Medulla oblongata (tissue), 1 donor: ENCODE data around the gene UTP25.

Source experiments
- DNase-seq: peaks from one replicate; pipeline ENCODE4 v3.0.0-alpha.2; 2015; ENCODE audit errors: extremely low spot score

The UTP25 gene

DNA sequence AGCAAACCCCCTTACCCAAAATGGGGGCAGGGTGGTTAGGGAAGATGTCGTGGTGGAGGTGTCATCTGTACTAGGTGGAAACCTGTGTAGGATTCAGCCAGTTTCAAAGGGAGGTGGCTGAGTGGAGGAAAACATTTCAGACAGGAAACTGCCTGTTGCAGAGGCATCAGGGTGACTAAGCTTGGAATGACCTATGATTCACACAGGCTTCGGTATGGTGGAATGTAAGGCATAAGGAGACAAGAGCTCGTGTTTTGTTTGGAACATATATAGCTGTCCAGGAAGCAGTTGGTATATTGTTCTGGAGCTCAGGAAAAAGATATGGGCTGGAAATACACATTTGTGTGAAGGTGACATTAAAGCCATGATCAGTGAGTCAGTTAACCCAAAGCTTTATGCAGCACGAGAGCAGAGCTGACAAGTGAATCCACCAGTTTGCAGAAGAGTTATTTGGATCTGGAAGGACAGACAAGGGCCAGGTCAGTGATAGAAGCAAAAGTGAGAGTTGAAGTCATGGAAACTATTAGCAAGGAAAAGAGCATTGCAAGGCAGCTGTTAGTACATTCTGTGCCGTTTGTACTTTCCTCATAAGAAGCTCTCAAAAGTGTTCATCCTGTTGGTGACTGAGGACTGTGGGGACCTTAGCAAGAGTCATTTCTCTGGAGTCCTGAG lies 12.2 kb downstream of the UTP25 start:
- no peak for DNase-seq

DNA sequence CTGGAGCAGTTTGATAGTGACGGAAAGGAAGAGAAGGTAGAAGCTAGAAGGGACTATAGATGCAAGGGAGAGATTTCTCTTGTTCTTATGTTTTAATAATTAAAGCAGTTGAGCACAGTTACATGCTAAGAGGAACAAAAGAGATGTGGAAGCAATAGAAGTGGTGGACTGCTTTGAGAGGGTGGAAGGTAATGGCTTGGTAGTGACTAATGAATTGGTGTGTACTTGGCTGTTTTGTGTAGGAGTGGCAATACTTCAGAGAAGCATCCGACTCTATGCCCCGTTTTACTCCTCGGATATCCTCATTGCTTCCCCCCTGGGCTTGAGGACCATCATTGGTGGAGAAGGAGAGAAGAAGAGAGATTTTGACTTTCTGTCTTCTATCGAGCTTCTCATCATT lies 12.8 kb downstream of the UTP25 start:
- no peak for DNase-seq

DNA sequence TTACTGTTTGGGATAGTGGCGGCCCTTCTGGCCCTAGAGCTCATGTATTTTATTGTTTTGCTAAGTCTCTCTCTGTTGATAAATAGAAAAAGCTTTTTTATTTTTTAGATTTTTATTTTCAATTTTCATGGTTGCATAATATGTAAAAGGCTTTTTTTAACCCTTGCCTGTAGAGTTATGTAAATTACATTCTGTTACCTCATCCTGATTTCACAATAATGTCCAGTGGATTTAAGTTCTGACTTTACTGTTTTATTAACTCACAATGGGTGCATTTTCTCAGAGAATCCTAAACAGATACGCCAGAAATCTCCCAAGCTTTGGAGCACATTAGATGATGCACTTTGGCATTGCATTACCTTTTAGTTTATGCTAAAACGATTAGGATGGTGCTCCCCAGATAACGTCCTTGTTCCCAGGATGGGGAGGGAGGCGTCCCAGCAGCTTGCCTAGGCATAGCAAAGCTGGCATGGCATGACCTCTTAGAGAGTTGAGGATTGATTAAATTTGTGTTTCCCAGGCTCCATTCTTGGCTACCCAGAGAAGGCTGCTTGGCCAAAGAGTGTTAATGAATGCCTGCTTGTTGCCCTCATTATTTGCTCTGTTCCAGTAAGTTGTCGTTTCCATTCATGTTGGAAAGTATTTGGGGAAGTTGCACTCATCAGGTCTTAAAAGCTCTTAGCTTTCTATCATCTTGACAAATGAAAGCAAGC lies 17.1 kb downstream of the UTP25 start:
- no peak for DNase-seq

GRCh38 chr1:209845408-209845725 lies 17.6 kb downstream of the UTP25 start:
- peak; percentile 68 for DNase-seq

- DNase-seq: no peak
Measured at GRCh38 chr1:209849388-209849787, 21.6 kb downstream of the UTP25 start.

DNA sequence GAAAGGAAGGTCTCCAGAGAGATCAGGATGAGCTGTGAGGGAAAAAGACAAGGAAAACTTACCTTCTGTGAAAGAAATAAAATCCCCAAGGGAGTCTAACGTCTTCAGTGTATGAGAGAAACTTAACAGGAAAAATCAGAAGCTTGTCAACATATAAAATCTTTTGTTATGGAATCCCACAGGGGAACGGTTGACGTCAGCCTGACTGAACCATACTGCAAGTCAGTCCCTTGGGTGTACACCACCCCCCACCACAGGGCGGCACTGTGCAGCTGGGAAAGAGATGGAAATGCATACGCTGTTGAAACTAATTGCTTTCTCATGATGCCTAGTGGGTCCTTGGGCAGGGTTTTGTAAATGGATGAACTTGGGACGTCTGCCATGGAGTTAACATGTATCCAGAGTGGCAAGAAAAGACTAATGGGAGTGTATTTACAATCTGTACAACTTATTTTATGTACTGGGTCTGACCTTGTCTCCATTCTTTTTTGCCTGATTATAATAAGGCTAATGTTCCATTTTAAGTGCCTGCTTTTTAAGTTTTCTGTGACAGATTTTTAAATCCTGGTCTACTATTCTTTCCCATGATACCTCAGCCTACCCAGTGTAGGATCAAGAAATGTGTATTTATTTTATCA lies 22.7 kb downstream of the UTP25 start:
- DNase-seq: peak; percentile 71

- no peak for DNase-seq
Measured at GRCh38 chr1:209853676-209854075, 25.9 kb downstream of the UTP25 start.

- no peak for DNase-seq
Measured at GRCh38 chr1:209854196-209854595, 26.4 kb downstream of the UTP25 start.

GRCh38 chr1:209855006-209855405 lies 27.2 kb downstream of the UTP25 start:
- DNase-seq: peak; percentile 40

GRCh38 chr1:209855623-209856022 lies 27.9 kb downstream of the UTP25 start:
- no peak for DNase-seq

DNA sequence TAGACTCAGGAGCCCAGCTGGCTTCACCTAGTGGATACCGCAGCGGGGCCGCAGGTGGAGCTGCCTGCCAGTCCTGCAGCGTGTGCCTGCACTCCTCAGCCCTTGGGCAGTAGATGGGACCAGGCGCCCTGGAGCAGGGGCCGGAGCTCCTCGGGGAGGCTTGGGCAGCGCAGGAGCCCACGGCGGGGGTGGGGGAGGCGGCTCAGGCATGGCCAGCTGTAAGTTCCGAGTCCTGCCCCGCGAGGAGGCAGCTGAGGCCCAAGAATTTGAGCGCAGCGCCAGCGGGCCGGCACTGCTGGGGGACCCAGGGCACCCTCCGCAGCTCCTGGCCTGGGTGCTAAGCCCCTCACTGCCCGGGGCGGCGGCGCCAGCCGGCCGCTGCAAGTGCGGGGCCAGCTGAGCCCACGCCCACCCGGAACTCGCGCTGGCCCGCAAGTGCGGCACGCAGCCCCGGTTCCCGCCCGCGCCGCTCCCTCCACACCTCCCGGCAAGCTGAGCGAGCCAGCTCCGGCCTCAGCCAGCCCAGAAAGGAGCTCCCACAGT lies 30.9 kb downstream of the UTP25 start:
- DNase-seq: no peak

- peak; percentile 94 for DNase-seq
Measured at GRCh38 chr1:209860293-209860881, 32.6 kb downstream of the UTP25 start.

- DNase-seq: no peak
Measured at GRCh38 chr1:209861242-209861641, 33.5 kb downstream of the UTP25 start.

DNA sequence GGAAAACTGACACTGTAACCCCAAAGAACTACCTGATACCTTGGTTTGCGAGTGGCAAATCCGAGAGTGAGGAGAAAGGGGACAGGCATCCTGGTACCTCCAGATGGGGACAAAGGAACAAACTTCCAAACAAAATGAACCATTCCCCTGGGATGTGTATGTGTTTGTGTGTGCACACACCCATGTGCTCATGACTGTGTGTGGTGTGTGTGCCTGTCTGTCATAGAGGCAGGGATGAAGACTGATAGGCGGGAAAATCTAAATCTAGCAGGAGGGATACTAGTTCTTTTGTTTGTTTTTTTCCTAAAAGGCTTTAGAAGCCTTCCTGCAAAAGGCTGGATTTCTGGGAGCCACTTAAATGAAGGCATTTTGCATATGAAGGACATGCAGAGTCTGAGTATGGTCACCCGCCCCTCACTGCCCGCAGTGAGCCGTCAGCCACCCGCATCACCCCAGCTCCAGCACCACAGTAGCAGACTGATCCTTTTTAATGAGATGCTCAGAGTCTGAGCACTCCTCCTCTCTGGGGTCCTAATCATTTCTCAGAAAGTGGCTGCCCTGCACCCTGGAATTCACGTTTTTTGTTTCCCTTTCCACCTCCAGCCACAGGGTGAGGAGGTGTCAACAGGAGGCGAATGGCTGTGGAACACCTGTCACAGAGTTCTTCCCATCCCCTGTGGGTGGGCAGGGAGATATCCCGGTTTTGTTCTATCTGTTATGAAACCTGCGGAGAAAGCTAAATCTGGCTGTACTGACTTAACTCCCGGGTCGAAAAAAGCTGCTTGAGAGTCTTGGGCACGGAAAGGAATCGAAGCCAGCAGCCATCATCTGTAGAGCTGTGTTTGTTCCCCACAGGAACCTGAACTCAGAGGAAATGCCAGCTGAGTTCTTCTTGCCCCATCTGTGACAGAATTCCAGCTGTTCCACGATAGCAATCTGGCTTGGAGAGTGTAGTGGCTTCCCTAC lies 34.9 kb downstream of the UTP25 start:
- no peak for DNase-seq

DNA sequence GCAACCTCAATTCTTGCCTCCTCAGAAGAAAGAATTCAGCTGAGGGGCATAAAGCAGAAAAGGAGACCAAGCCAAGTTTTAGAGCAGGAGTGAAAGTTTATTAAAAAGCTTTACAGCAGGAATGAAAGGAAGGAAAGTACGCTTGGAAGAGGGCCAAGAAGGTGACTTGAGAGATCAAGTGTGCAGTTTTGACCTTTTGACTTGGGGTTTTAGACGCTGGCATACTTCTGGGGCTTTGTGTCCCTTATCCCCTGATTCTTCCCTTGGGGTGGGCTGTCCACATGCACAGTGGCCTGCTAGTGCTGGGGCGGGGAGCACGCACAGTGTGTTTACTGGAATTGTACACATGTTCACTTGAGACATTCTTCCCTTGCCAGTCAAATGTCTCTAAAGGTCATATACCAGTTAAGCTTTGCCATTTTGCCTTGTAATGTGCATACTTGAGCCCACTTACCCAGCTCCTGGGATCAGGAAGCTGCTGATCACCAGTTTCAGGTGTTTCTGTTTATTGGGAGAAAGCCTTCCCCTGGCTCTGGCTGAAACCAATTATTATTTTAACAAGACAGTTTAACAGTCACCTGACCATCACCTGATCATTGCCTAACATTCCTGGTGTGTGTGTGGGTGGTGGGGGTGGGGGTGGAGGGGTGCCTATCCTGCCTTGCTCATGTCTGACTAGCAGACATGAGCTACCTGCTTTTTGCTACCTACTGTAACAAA lies 36.2 kb downstream of the UTP25 start:
- no peak for DNase-seq

DNA sequence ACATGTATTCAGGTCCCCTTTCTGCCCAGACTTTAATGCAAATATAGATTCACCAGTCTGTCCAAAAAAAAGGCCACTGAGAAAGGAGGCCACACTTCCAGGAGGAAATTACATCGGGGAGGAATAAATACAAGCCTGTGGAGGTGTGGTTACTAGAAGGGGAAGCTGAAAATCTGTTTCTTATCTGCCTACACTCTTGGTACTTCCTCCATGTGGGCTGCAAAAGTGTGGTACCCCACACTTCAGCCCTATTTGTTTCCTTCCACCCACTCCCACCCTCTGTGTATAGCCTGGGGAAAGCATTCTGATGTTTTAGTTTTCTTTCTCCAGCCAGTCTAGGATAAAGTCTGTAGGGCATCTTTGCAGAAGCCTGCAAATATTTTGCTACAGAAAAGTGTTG lies 38.4 kb downstream of the UTP25 start:
- no peak for DNase-seq

DNA sequence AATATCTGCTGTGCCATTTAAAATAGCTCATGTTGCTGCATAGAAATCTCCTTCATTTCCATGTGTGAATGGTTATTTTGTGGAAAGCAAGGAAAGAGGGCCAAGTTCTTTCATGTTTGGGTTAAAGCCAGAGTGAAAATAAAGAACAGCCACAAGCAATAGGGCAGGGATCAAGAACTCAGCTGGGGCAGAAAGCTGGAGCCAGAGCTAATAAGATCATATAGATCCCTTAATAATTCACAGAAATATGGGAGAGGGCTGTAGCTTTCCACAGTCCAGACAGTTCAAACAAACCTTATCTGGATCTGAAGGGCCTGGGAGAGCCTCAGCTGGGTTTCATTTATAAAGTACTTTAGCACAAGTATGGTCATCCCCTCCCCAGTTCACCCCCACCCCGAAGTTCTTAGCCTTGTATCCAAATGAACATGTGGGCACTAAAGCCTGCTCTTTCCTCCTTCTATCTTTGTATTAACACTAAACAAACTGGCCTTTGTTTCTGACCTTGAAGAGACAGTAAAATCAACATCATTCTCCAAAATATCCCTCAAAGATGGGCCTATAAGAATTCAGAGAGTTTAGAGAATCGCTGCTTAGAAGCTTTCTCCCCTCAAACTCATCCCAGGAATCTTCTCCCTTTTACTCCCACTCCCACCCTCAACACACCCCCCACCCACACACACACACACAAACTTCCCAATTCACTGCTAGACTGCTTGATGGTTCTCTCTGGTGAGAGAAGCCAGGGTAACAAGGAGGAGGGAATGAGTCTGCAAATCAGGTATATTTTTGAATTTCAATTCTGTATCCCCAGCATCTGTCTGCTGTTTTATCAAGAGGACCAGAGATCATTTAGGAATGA lies 41.7 kb downstream of the UTP25 start:
- peak; percentile 66 for DNase-seq

GRCh38 chr1:209870151-209870831 lies 42.5 kb downstream of the UTP25 start:
- DNase-seq: no peak

DNA sequence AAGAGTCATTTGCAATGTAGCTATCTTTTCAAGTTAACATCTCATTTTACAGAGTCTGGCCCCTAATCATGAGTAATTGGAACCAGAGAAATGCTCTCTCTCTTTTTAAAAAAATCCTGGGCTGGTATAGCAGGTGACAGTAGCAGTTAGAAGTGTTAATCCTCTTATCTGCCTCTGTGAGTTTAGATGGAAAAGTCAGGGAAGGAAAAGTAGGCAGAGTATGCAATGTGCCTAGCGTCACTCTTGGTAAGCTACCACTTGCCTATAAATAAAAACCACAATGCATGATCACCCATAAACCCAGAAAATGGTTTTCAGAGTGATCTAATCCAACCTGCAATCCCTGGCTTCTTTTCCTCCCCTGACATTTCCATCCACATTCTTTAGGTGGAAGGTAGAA lies 43.2 kb downstream of the UTP25 start:
- DNase-seq: no peak
